Stimulated activated CD8-positive, alpha-beta memory T cell treated with anti-CD3 and anti-CD28 coated beads, Interleukin-7, amount 100 ng/mL, for 48 hours (primary cell): ENCODE results near the gene GBE1.
A peak's percentile ranks its signal among the peaks of the same experiment; 100 is the strongest.
"Not testable (repeated sequence)": the region's sequence is repeated elsewhere in the genome, so short reads cannot be mapped to it uniquely, and the experiment has no call there.

Experiments used
- DNase-seq, 2 donors: peaks; one replicate each; pipeline ENCODE4 v3.0.0-alpha.2; 2020; ENCODE audit warnings: low read depth in 1 of 2; ENCODE audit errors: extremely low read depth in 1 of 2

Gene GBE1

DNA sequence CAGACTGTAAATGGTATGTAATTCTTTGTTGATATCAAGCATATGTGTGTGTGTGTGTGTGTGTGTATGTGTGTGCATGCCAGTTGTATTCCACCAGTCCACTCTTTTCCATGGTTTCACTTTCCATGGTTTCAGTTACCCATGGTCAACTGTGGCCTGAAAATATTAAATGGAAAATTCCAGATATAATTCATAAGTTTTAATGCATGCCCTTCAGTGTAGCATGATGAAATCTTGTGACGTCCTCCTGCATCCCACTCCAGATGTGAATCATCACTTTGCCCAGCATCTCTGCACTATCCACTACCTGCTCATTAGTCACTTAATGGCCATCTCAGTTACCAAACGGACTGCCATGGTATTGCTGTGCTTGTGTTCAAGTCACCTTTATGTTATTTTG, 215.9 kb downstream of the GBE1 start:
- no peak for DNase-seq

DNA sequence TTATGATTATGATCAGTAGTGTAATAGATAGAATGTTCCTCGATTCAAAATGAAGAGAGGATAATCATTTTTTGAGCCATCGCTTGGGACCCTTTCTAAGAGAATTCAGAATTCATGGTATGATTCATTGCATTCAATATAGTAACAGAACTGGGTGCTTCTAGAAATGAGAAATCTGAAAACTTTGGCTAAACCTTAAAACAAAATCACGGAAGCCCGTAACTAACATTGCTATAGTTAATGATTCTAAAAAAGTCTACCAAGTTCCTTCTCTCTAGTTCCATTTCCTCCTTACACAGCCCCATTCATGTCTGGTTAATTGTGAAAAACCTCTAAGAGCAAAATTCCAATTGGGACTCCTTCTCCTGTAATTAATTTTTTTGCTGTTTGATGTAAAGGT, 217.1 kb downstream of the GBE1 start:
- no peak for DNase-seq

DNA sequence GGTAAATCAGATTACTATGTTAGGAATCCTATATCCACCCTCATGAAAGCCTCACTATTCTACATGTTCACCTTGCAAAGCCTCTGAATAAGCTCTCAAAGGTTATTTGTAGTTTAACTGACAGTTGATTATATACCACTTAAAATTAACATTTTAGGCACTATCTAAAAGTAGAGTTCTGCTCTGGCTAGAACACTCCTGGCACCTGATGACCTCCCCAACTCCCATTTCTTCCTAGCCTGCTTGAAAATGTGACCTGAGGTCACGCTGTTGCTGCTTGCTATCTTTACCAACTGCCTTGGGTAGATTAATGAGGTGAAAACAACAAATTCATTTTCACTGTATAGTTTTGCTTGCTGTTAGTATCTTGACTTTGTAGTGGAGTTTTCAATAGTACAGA, 220.7 kb downstream of the GBE1 start:
- no peak for DNase-seq

DNA sequence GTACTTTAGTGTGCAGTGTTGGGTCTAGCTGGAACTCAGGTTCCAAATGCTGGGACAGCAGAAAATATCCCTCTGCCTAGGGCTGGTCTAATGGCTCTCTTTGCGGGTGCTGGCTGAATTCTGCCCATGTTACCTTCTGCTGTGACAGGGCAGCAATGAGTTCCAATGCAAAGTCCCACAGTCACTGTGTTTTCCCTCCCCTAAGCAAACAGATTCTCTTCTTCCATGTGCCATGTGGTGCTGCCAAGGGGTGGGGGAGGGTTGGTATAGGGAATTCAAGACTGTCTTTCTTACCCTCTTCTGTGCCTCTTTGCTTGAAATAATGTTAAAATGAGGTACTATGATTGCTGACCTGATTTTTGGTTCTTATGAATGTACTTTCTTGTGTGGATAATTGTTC, 229.6 kb downstream of the GBE1 start:
- no peak for DNase-seq

DNA sequence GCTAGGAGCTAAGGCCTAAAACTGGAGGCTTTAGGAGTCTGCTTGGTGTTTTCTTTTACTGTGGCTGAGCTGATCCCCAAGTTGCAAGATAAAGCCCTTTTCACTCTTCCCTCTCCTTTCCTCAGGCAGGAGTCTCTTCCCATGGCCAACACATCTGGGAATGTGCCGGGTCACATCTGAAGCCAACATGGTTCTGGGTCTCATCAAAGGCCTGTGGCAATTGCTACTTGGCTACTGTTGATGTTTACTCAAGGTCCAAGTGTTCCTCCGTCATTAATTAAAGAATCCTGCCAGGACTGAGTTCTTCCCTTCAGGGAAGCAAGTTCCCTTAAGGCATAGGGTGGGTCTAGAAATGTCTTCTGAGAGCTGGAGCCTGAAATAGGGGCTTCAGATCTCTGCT, 230.2 kb downstream of the GBE1 start:
- DNase-seq: no peak

DNA sequence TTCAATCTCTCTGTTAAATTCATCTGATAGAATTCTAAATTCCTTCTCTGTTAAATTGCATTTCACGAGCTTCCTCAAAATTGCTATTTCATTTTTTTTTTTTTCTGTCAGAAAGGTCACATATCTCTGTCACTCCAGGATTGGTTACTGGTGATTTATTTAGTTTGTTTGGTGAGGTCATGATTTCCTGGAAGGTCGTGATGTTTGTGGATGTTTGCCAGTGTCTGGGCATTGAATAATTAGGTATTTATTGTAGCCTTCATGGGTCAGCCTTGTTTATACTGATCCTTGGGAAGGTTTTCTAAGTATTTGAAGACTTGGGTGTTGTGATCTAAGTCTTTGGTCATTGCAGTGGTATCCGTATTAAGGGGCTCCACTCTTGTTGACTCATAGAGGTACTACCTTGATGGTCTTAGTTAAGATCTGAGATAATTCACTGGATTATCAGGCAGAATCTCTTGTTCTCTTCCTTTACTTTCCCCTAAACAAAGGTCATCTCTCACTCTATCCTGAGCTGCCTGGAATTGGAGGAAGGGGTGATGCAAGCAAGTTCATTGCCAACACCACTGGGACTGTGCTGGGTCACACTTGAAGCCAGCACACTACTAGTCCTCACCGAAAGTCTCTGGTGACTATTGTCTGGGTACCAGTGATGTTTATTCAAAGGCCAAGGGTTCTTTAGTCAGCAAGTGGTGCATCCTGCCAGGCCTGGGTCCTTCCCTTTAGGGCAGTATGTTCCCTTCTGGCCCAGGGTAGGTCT, 231.1 kb downstream of the GBE1 start:
- no peak for DNase-seq

DNA sequence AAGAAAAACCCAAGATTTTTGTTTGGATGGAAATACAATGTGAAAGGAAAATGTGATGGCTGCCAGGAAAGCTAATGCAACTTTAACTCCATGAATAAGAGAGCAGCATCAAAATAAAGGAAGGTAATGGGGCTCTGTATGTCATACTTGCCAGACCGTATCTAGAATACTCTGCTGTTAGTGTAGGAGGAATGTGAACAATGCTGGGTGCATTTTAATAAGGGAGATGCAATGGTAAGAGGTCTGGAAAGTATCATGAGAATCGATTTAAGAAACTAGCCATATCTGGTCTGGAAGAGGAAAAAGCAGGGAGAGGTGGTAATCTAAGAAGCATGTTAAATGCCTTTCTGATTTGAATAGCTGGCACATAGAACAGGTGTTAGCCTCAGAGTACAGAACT, 239.6 kb downstream of the GBE1 start:
- no peak for DNase-seq

DNA sequence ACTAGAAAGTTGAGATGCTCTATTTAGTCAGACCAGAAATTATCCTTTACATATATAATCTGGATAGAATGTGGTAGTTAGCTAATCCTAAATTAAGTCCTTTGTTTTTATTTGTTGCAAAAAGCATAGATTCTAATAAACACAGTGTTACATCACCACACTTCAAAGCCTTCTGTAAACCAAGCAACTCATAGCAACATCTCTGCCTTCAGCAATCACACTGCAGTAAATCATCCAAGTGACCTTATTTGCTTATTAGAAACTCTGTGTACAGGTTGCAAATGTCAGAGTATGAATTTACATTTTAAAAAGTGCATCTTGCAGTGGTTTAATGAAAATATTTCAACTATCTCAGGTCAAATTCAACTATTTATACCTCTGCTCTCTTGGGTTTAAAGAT, 242.5 kb downstream of the GBE1 start:
- no peak for DNase-seq

DNA sequence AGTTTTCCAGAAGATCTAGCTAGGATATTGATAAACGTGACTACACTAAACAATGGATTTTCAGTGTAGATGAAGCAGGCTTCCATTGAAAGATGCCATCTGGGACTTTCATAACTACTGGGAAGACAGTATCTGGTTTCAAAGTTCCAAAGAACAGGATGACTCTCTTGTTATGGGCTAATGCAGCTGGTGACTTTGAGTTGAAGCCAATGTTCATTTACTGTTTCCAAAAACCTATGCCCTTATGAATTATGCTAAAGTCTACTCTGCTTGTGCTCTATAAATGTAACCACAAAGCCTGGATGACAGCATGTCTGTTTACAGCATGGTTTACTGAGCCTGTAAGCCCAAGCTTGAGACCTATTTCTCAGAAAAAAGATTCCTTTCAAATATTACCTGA, 245.4 kb downstream of the GBE1 start:
- no peak for DNase-seq

DNA sequence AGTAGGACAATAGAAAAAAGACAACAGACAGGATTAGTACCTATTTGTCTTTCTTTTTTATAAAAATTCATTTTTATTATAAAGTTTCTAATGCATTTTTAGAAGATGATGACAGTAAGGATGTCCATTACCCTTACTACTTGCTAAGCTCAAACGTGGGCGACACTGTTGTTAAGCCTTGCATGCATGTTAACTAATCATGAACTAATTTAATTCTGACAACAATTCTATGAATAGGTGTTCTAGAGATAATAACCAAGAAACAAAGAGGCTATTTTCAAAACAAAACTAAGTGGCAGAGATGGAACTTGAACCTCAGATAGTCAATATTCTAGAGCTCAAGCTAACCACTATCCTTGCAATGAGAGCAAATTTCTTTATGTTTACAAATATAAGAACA, 247.9 kb downstream of the GBE1 start:
- no peak for DNase-seq

DNA sequence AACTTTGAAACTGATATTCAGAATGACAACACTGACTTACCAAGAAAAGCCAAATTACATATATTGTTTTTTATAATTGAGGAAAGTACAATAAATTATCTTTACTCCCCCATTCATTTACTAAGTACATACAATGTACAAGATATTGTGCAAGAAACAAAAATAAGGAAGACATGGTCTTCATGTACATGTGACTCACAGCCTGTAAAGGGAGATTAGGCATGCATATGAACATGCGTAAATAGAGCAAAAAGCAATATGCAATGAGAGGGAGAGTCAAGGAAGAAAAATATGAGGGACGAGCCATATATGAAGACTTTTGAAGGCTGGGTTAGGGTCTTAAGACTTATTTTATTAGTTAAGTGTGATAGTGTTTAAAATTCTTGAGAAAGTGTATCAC, 258.4 kb downstream of the GBE1 start:
- no peak for DNase-seq

DNA sequence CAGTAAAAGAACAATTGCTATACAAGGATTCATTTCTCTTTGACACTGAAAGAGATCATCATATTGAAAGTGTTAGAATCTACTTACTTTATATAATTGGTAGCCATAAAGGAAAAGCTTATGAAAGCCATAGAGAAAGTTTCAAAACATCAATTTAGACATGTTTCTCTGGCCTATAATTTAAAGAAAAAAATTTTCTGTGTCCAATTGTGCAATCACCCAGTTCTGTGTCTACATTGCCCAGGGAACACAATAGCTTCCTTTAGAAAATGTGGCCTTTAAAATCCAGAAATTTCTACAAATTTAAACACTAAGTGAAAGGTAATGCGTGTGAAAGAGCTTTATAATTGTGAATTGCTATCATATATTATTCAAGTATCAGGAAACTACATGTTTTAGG, 259.2 kb downstream of the GBE1 start:
- no peak for DNase-seq

DNA sequence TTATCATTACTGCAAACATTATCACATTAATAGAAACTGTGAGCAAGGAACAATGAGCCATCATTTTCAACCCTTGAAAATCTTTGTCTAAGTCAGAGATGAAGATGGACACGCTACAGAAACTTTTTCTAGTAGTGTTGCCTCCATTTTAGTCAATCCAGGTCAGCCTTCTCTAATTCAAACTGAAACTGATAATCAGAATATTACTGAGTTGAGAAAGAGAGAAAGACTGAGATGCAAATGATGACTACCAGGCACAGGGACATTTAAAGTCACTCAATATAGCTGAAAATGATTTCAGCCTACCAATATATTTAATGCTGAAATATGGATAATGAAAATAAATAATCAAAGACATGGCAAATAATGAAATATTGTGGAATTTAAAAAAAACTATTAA, 261.4 kb downstream of the GBE1 start:
- no peak for DNase-seq

DNA sequence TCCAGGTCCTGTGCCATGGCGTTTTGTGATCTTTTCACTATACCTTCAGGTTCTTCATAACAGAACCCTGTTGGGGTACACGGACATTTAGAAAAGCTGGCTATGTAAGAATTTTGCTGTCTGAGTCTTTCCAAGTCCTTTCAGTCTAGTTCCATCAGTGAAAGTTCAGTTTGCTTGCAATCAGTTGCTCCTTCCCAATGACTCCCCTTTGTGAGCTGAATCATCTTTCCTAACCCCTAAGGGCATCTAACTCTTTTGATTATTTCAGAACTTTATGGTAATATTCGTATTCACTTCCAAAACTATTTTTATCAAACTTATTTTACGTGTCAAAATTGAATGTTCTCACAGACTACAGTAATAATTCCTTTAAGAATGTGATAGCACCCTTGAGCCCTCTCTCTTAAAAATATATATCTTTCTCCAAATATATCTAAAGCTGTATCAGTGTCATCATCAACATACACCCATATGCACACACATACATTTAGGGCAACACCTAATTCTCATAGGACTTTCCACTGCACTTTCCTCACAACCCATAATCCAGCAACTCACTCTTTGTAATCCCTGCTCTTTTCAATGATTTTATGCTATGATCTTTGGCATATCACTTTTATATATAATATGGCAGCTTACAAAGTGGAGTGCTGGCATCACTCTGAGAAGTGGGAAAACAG, 263.7 kb downstream of the GBE1 start:
- no peak for DNase-seq

DNA sequence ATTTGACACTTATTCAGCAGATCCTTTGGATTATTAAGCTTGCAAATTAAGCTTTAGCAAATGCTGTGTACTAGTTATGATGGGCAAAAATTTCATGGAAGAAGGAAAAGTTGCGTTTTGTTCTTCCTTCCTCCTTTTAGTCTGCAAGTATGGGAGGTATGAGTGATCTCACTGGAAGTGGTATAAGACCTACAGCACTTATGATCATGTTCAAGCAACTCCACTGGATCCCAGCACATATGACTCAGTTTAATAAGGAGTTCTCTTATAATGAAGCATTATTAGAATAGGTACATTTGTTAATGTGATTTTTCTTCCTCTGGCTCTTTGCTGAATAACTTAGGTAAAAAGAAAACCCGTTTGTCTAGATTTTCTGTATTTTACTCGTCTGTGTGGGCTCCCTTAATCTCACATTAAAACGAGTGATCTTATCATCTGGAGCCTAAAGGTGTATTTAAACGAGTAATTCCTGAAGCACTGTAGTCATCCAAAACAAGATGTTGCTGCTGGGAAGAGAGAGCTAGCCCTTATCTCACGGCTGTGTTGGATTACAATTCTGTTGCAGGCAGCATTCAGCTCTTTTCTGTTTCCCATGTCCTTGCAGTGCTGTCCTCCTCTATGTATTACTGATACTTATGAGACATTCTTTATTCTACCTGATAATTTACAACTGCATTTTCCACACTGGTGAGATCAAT, 264.9 kb downstream of the GBE1 start:
- no peak for DNase-seq

DNA sequence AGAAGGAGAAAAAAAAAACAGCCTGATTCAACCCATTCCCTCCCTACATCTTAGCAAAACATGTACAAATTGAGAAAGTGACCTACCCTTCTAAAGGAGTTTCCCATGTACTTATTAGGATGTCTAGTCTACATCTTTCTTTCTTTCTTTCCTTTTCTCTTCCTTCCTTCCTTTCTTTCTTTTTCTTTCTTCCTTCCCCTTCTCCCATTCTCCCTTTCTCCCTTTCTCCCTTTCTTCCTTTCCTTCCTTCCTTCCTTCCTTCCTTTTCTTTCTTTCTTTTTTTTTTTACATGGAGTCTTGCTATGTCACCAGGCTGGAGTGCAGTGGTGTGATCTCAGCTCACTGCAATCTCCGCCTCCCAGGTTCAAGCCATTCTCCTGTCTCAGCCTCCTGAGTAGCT, 269.0 kb downstream of the GBE1 start:
- not testable (repeated sequence) for DNase-seq

DNA sequence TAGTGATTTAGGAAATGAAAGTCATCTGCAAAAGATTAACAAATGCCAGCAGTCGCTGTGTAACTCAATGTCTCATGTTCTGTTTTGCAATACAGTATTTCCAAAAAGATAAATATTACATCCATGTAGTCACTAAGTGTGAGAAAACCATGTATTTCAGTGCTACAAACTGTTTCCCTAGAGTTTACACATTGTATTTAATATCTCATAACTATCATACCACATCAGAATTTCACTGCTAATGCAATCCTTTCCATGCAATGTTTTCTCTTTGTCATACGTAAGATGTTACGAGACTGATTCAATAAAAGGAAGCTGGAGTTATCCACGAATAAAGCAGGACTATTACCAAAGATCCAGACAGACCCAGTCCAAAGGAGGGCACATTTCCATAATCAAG, 269.4 kb downstream of the GBE1 start:
- DNase-seq: no peak

DNA sequence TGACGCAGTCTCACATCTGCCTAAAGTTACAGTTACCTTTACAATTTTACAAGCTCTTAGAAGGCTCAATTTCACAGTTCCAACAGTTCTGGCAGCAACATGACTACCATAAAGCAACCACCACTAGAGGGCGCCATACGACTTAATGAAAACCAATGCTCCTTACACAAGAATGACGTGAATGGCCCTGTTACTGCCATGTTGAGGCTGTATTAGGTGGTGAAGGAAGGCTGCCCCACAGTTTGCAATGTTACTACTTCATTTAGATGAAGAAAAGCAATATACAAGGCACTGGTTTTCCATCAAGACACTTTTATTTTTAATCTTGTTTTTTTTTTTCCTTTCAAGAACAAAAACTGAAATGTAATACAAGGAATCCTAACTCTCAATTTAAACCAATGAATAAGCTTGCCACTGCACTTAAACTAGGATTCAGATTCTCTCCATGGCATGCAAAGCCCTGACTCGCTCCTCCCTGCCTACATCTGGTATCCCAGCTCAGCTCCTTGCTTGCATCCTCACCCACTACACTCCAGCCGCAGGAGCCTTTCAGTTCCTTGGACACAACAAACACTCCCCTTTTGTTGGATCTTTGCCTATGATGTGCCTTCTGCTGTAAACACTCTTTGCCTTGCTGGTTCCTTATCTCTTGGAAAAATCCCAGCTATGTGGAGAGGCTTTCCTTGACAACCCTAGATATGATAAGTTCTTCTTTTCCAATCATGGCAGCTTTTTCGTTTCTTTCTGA, 270.7 kb downstream of the GBE1 start:
- peak; percentile 5 to 60 for DNase-seq

DNA sequence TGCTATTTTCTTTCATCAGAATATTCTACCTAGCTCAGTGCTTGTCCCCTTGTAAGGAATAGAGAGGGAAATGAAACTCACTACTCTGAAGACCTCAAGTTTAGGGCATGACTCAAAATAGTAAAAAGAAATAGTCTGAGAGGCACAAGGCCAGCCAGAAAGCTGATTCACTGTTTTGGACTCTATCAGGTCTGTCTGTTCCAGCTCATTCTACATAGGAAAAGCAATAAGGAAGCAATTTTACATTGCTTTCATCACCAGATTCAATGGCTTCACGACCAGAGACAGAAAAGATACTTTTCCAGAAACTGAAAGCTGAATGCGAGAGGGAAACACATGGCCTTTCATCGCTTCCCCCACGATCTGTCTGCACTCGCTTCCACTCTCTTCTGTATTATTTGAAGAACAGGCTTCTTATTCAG, 276.0 kb downstream of the GBE1 start:
- no peak for DNase-seq

DNA sequence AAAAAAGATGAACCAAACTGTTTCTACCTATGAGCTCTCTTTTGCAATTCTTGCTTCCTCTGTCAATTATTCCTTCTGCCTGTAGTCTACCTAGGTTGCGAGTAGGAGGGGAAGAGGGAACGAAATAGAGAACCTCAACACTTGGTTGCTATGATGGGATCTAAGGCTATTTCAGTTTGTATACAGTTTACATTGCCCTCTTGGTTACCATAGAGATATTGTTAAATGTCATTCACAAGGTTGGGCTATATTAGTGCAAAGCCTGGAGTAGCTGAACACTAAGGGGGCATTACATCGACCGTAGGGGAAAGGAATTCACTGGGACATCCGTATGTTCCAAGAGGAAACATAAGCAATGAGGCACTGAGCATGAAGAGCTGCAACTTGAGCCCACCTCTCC, 276.9 kb downstream of the GBE1 start:
- no peak for DNase-seq

DNA sequence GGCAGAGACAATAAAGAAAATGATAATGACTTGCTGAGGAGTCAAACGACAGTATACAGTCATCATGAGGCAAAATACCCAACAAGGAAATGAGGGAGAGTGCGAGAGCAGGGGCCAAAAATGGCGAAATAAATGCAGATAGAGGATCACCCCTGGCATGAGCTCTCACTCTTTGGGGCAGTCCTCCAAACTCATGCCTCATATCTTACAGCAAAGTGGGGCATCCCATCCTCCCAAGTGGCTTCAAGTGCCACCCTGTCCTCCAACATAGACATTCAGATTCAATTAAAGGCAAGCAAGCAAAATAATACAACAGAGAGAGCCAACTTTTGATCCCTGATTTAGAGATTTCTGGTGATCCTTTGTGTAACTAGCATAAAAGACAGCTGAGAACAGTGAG, 278.4 kb downstream of the GBE1 start:
- no peak for DNase-seq
